ENCODE results near the gene THRB.
A peak's percentile ranks its signal among the peaks of the same experiment; 100 is the strongest.

THRB gene

GRCh38 chr3:24497942-24498341 lies 3.3 kb upstream of the THRB start:
- DNase-seq (ENCODE audit: extremely low read depth, low read depth): no peak
- TF ChIP-seq CTCF (IDR thresholded peaks at IDR 0.05; ENCODE audit: low read depth, low read length): no peak

GRCh38 chr3:24496529-24497482 lies 2.2 kb upstream of the THRB start:
- peak; percentile 60 for DNase-seq (ENCODE audit: extremely low read depth, low read depth)
- peak; percentile 64 for TF ChIP-seq CTCF (IDR thresholded peaks at IDR 0.05; ENCODE audit: low read depth, low read length)

GRCh38 chr3:24495326-24495994 lies 810 bp upstream of the THRB start:
- DNase-seq (ENCODE audit: extremely low read depth, low read depth): no peak
- TF ChIP-seq CTCF (IDR thresholded peaks at IDR 0.05; ENCODE audit: low read depth, low read length): no peak

GRCh38 chr3:24493746-24494617 lies 668 bp downstream of the THRB start:
- no peak for DNase-seq (ENCODE audit: extremely low read depth, low read depth)

DNA sequence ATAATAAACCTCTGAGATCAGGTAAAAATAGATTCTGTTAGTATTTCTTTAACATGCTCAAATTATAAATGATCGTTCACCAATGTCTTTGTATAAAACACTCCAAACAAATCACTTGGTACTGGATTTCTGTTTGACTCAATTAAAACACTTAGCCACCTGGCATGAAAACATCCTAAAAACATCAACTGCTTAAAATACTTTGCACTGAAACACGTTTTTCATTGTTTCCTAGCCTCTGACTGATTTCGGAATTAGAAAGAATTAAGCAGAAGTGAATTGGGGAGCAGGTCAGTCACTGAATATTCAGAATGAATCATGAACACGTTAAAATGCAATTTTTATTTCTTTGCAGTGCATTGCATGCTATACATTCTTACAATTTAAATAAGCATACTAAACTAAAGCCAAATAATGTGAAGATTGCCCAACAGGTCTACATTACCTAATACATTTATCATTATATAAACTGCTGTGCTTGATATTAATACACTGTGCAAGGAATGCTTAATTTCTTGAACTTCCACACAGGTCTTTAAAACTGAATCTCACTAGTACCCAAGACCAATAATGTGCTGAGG lies 1.6 kb downstream of the THRB start:
- no peak for TF ChIP-seq CTCF (IDR thresholded peaks at IDR 0.05; ENCODE audit: low read depth, low read length)
- DNase-seq (ENCODE audit: extremely low read depth, low read depth): no peak

More at GRCh38 chr3:24493746-24494617, 668 bp downstream of the THRB start:
- peak; percentile 12 for TF ChIP-seq CTCF (IDR thresholded peaks at IDR 0.05; ENCODE audit: low read depth, low read length)

DNA sequence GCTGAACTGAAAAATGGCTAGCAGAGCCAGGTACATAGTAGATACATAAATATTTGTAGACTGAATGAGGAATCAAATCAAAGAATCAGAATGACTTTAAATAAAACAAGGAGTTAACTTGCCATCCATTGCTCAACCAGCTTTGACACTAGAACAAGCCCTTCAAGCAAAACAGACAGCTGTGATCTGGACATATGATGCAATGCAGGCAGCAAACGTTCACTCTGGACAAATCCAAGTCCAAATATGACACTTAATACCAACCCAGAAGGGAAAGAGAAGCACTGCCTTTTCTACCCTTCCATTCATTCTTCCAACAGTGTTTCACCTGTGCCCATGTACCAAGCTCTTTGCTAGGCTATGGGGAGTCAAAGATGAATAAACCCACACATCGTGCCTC lies 4.5 kb downstream of the THRB start:
- DNase-seq (ENCODE audit: extremely low read depth, low read depth): no peak
- TF ChIP-seq CTCF (IDR thresholded peaks at IDR 0.05; ENCODE audit: low read depth, low read length): no peak
